ENCODE data around the gene SH3TC1. TPM values are rescaled to one million over a fixed set of nuclear protein-coding genes. Genes with fewer than 3 reads are reported as not detected.

Gene SH3TC1
- total RNA-seq, 1 experiment from 2014 or later: 31.6 TPM

DNA sequence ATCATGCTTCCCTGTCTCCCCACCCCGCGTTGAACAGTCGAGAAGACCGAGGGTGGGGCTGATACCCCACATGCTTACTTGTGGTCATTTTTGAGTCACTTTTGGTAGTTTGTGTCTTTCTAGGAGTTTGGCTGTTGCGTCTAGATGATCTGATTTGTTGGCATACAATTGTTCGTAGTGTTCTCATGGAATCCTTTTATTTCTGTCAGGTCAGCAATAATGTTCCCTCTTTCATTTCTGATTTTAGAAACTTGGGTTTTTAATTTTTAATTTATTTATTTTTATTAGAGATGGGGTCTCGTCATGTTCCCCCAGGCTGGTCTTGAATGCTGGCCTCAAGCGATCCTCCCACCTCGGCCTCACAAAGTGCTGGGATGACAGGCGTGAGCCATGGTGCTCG is 30.9 kb downstream of the SH3TC1 start:
- in situ Hi-C loops (cut with HindIII; ENCODE audit: low pct_unique_long_range_greater_than_20kb, low sequenced_read_pairs): no loop called here

DNA sequence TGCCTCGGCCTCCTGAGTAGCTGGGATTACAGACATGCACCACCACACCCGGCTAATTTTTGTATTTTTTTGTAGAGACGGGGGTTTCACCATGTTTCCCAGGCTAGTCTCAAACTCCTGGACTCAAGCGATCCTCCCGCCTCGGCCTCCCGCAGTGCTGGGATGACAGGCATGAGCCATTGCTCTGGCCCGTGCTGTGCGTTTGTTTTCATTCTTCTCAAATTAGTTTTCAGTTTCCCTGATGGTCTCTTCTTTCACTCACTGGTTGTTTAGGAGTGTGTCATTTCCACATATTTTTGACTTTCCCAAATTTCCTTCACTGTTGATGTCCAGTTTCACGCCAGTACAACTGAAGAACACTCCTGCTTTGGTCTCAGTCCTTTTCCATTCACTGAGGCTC is 31.8 kb downstream of the SH3TC1 start:
- in situ Hi-C loops (cut with HindIII; ENCODE audit: low pct_unique_long_range_greater_than_20kb, low sequenced_read_pairs): no loop called here
- DNase-seq (ENCODE audit: low read depth, low spot score): no peak

More for the DNA sequence above, 30.9 kb downstream of the SH3TC1 start:
- no peak for DNase-seq (ENCODE audit: low read depth, low spot score)

DNA sequence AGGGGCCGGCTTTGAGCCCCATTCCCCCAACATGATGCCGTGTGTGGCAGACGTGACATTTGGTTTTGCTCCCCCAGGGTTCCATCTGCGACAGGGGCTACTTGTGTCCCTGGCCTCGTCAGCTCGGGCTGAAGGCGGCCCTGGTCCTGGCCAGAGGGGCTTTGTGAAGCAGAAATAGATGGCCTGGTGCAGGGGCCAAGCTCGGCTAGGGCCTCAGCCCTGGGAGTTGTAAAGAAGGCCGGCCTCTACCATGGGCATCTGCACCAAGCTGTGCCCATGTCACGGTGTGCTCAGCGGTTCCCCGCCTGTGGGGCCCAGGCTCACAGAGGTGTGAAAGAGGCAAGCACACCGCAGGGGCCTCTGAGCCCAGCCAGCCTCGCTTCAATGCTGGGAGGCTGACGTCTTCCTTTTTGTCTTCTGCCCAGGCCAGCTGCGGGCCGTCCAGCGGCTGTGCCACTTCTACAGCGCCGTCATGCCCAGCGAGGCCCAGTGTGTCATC is 32.5 kb downstream of the SH3TC1 start:
- in situ Hi-C loops (cut with HindIII; ENCODE audit: low pct_unique_long_range_greater_than_20kb, low sequenced_read_pairs): no loop called here
- DNase-seq (ENCODE audit: low read depth, low spot score): no peak

- in situ Hi-C loops (cut with HindIII; ENCODE audit: low pct_unique_long_range_greater_than_20kb, low sequenced_read_pairs): no loop called here
- no peak for DNase-seq (ENCODE audit: low read depth, low spot score)
These were observed 33.7 kb downstream of the SH3TC1 start for GRCh38 chr4:8232748-8233147.

DNA sequence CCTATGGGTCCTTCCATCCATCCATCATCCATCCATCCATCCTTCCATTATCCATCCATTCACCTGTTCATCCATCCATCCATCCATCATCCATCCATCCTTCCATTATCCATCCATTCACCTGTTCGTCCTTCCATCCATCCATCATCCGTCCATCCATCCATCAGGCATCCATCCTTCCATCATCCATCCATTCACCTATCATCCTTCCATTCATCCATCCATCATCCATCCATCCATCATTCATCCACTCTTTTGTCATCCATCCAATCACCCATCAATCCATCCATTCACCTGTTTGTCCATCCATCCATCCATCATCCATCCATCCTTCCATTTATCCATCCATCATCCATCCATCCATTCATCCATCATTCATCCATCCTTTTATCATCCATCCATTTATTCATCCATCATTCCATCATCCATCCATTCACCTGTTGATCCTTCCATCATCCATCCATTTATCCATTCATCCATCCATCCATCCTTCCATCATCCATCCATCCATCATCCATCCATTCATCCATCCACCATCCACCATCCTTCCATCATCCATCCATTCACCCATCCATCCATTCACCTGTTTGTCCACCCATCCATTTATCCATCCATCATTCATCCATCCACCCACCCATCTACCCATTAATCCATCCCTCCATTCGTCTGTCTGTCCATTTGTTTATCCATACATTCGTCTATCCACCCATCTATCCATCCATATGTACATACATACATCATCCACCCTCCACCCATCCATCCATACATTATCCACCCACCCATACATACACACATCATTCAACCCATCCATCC is 34.8 kb downstream of the SH3TC1 start:
- DNase-seq (ENCODE audit: low read depth, low spot score): no peak
- in situ Hi-C loops (cut with HindIII; ENCODE audit: low pct_unique_long_range_greater_than_20kb, low sequenced_read_pairs): no loop called here

DNA sequence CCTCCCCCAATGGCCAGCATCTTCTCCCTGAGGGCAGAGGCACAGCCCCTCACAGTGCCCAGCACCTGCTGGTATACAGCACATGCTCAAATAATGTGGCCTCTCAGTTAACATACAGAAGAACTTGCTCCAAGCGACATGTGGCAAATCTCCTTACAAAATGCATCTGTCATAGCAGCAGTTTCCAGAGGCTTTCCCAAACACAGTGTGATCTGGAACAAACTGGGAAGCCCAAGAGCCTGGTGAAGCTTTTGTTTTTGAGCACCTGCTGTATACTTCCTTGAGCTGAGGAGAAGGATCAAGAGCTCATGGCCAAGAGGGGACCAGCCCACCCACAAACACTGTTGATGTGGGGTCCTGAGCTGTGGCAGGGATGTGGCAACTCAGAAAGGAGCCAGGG is 35.6 kb downstream of the SH3TC1 start:
- DNase-seq (ENCODE audit: low read depth, low spot score): no peak
- in situ Hi-C loops (cut with HindIII; ENCODE audit: low pct_unique_long_range_greater_than_20kb, low sequenced_read_pairs): no loop called here

DNA sequence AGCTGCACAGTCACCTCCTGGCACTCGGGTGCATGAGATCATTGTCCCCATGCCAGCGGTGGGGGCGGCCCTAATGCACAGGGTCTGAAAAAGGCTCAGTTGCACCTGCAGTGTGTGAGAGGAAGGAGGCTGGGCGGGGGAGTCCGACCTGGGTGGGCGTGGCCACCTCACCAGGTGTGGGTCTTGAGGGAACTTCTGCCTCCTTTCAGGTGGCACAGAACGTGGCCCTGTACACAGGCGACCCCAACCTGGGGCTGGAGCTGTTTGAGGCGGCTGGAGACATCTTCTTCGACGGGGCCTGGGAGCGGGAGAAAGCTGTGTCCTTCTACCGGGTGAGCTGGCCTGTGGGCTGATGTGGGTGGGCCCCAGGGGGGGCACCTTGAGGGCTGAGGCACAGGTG is 36.1 kb downstream of the SH3TC1 start:
- no peak for DNase-seq (ENCODE audit: low read depth, low spot score)
- in situ Hi-C loops (cut with HindIII; ENCODE audit: low pct_unique_long_range_greater_than_20kb, low sequenced_read_pairs): no loop called here

- DNase-seq (ENCODE audit: low read depth, low spot score): no peak
- in situ Hi-C loops (cut with HindIII; ENCODE audit: low pct_unique_long_range_greater_than_20kb, low sequenced_read_pairs): no loop called here
These were observed 36.6 kb downstream of the SH3TC1 start for GRCh38 chr4:8235686-8236085.

DNA sequence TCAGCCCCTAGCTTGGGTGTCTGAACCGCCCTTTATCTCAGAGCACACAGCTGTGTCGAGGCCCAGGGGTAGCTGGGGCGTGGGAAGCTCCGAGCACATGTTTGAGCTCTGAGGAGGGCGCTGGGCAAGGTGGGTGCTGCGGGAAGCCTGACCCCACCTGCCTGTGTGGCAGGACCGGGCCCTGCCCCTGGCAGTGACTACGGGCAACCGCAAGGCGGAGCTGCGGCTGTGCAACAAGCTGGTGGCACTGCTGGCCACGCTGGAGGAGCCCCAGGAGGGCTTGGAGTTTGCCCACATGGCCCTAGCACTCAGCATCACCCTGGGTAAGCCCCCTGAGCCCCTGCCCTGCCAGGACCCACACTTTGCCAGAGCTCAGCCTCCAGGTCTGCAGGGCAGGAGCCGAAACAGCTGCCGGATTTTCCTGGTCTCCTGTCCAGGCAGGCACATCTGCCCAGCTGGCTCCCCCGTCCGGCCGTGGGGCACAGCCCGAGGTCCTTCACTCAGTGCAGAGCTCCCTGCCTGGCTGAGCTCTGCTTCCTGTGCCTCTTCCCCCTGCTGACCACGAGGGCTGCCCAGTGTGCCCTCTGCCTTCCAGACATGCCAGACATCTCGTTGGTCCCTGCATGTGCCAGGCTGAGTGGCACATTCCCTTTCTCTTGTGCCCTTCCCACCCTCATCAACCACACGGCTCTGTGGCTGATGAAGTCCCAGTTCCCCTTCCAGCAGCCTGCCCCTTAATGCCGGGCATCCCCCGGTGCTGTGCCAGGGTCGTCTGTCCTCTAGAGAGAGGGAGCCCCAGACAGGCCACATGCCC is 37.2 kb downstream of the SH3TC1 start:
- DNase-seq (ENCODE audit: low read depth, low spot score): no peak
- in situ Hi-C loops (cut with HindIII; ENCODE audit: low pct_unique_long_range_greater_than_20kb, low sequenced_read_pairs): no loop called here

DNA sequence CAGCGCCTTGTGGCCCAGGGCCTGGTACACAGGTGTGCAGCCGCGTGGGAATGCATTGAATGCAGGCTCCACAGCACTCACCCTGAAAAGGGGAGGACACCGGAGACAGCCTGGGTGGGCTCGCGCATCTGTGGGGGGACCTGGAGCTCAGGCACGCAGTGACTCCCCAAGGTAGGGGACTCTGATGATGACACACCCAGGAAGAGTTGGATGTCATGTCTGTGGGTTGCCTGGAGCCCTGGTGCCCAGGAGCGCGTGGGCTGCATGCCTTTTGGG is 37.8 kb downstream of the SH3TC1 start:
- in situ Hi-C loops (cut with HindIII; ENCODE audit: low pct_unique_long_range_greater_than_20kb, low sequenced_read_pairs): no loop called here
- DNase-seq (ENCODE audit: low read depth, low spot score): no peak

GRCh38 chr4:8237256-8237989 is 38.3 kb downstream of the SH3TC1 start:
- DNase-seq (ENCODE audit: low read depth, low spot score): no peak
- in situ Hi-C loops (cut with HindIII; ENCODE audit: low pct_unique_long_range_greater_than_20kb, low sequenced_read_pairs): no loop called here

- in situ Hi-C loops (cut with HindIII; ENCODE audit: low pct_unique_long_range_greater_than_20kb, low sequenced_read_pairs): no loop called here
- DNase-seq (ENCODE audit: low read depth, low spot score): no peak
These were observed 39.0 kb downstream of the SH3TC1 start for GRCh38 chr4:8238036-8238511.

DNA sequence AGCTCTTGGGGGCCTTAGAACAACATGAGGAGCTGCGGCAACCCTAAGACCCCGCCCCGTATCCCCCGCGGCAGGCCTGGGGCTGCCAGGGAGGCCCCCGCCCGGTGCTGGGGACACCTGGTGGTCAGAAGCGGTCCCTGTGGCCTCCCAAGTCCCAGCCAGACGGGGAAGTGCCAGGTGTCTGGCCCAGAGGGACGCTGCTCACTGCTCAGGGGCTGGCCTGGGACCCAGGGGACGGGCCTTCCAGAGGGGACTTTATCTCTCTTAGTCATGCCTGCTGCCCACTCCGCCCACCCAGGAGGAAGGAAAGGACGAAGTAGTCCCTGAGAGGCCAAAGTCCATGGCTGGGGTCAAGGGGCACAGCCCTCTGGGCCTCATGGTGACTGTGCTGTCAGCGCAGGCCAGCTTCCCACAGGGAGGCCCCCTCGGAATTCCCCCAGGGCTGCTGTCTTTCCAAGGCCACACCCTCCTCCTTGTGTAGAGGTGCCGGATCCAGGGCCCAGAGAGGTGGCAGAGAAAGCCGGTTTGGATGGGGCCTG is 39.5 kb downstream of the SH3TC1 start:
- no peak for DNase-seq (ENCODE audit: low read depth, low spot score)
- in situ Hi-C loops (cut with HindIII; ENCODE audit: low pct_unique_long_range_greater_than_20kb, low sequenced_read_pairs): no loop called here

DNA sequence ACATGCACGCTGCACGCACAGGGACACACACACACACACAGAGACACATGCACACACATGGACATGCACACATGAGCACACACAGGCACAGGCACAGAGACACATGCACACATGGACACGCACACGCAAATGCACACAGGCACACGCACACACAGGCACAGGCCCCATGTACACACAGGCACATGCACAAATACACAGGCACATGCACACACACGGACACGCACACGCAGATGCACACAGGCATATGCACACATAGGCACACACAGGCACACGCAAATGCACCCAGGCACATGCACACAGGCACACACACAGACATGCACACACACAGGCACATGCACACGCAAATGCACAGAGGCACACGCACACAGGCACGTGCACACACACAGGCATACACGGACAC is 40.1 kb downstream of the SH3TC1 start:
- no peak for DNase-seq (ENCODE audit: low read depth, low spot score)
- in situ Hi-C loops (cut with HindIII; ENCODE audit: low pct_unique_long_range_greater_than_20kb, low sequenced_read_pairs): no loop called here

DNA sequence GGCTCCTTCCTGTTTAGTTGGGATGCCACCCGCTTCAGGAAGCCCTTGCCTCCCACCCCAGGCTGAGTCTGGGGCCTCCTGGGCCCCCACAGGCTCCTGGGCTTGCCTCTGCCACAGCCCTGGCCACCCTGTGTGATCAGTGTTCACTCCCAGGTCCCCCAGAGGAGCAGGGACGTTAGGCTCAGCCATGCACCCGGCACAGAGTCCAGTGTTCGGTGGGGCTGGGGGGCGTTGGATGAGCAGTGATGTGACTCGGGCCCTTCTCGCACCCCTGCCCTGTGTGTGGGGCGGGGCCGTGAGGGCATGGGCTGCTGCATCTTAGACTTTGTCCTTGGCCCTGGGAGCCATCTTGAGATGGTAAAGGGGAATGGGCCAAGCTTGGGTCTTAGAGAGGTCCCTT is 40.6 kb downstream of the SH3TC1 start:
- no peak for DNase-seq (ENCODE audit: low read depth, low spot score)
- in situ Hi-C loops (cut with HindIII; ENCODE audit: low pct_unique_long_range_greater_than_20kb, low sequenced_read_pairs): no loop called here

- DNase-seq (ENCODE audit: low read depth, low spot score): no peak
- in situ Hi-C loops (cut with HindIII; ENCODE audit: low pct_unique_long_range_greater_than_20kb, low sequenced_read_pairs): no loop called here
These were observed 41.3 kb downstream of the SH3TC1 start for GRCh38 chr4:8240211-8241041.

DNA sequence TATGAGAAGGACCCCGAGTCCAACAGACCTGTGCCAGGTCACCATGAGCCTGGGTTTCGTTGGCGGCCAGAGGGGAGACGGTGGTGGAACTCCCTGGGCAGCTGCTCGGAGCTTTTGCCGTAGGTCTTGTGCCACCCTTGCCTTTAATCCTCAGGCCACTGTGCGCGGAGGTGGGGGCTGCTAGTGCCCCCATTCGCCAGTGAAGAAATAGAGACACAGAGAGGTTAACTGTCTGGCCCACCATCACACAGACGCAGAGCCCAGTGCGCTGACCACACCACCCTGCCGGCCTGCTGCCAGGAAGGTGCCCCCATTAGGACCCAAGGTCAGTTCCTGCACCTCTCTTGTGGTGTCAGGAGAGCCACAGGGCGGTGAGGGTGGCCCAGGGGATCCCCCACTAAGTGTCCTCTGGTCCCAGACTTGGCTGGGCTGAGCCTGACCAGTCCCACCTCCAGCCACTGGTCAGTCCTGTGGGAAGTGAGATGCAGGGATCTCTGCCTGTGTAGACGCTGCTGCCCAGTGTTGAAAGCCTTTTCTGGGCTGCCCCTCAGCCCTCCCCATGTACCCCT is 42.2 kb downstream of the SH3TC1 start:
- DNase-seq (ENCODE audit: low read depth, low spot score): no peak
- in situ Hi-C loops (cut with HindIII; ENCODE audit: low pct_unique_long_range_greater_than_20kb, low sequenced_read_pairs): no loop called here

All from SK-MEL-5 (cell line).